ENCODE data around the gene AFAP1.

DNA sequence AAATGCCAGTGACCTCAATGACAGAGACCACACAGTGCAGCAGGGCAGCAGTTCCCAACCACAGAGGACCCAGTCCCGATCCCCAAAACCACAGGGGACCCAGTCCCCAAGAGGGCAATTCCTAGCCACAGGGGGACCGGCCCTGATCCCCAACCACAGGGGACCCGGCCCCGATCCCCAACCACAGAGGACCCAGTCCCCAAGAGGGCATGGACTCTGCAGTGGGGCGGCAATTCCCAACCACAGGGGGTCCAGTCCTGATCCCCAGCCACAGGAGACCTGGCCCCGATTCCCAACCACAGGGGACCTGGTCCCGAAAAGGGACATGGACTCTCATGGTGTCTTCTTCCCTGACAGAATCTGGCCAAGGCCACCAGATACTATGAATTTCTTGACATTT lies 136.3 kb downstream of the AFAP1 start:
- TF ChIP-seq, protein P1, sequence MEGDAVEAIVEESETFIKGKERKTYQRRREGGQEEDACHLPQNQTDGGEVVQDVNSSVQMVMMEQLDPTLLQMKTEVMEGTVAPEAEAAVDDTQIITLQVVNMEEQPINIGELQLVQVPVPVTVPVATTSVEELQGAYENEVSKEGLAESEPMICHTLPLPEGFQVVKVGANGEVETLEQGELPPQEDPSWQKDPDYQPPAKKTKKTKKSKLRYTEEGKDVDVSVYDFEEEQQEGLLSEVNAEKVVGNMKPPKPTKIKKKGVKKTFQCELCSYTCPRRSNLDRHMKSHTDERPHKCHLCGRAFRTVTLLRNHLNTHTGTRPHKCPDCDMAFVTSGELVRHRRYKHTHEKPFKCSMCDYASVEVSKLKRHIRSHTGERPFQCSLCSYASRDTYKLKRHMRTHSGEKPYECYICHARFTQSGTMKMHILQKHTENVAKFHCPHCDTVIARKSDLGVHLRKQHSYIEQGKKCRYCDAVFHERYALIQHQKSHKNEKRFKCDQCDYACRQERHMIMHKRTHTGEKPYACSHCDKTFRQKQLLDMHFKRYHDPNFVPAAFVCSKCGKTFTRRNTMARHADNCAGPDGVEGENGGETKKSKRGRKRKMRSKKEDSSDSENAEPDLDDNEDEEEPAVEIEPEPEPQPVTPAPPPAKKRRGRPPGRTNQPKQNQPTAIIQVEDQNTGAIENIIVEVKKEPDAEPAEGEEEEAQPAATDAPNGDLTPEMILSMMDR (IDR thresholded peaks at IDR 0.05) = no peak
- no peak for TF ChIP-seq CREB1 (CRISPR knock-in tag; IDR thresholded peaks at IDR 0.05)
